LHCN-M2 (cell line): Measurements from ENCODE around the gene LRRC73. TPM values are rescaled to one million over a fixed set of nuclear protein-coding genes. Genes with fewer than 3 reads are reported as not detected.
"Not testable (repeated sequence)": the region's sequence is repeated elsewhere in the genome, so short reads cannot be mapped to it uniquely, and the experiment has no call there.

Source experiments
- DNase-seq: peaks from one replicate; pipeline ENCODE4 v3.0.0-alpha.2; 2012; ENCODE audit warnings: low read depth
- total RNA-seq: library from RNA; depleted of rRNA; stranded (reverse); fragments of >200 nt; gene quantifications from 2 replicates; pipeline ENCODE4 v1.2.3, GENCODE V29; 2014

The LRRC73 gene
- total RNA-seq, 1 experiment from 2014 or later: 1.2 TPM

GRCh38 chr6:43511824-43512415, 1.8 kb upstream of the LRRC73 start:
- no peak for DNase-seq

- DNase-seq: no peak
Measured at GRCh38 chr6:43510827-43511163, 649 bp upstream of the LRRC73 start.

- no peak for DNase-seq
Measured at GRCh38 chr6:43509142-43509983, 783 bp downstream of the LRRC73 start.

GRCh38 chr6:43508481-43509141, 1.5 kb downstream of the LRRC73 start:
- no peak for DNase-seq

- DNase-seq: peak; percentile 78
Measured at GRCh38 chr6:43506667-43507471, 3.3 kb downstream of the LRRC73 start.

- no peak for DNase-seq
Measured at GRCh38 chr6:43506171-43506570, 4.0 kb downstream of the LRRC73 start.

- DNase-seq: no peak
Measured at GRCh38 chr6:43505718-43506117, 4.4 kb downstream of the LRRC73 start.

GRCh38 chr6:43504756-43505593, 5.2 kb downstream of the LRRC73 start:
- no peak for DNase-seq

GRCh38 chr6:43503443-43503842, 6.7 kb downstream of the LRRC73 start:
- no peak for DNase-seq

GRCh38 chr6:43502666-43503065, 7.5 kb downstream of the LRRC73 start:
- DNase-seq: no peak

GRCh38 chr6:43500921-43501320, 9.2 kb downstream of the LRRC73 start:
- no peak for DNase-seq

GRCh38 chr6:43499028-43499815, 10.9 kb downstream of the LRRC73 start:
- no peak for DNase-seq

- DNase-seq: not testable (repeated sequence)
Measured at GRCh38 chr6:43498291-43498690, 11.9 kb downstream of the LRRC73 start.

- DNase-seq: no peak
Measured at GRCh38 chr6:43497689-43498088, 12.5 kb downstream of the LRRC73 start.

GRCh38 chr6:43497129-43497396, 13.1 kb downstream of the LRRC73 start:
- no peak for DNase-seq

- DNase-seq: peak; percentile 68
Measured at GRCh38 chr6:43496370-43497128, 13.6 kb downstream of the LRRC73 start.

GRCh38 chr6:43495409-43495941, 14.7 kb downstream of the LRRC73 start:
- DNase-seq: peak; percentile 58

- no peak for DNase-seq
Measured at GRCh38 chr6:43494766-43495165, 15.4 kb downstream of the LRRC73 start.

- no peak for DNase-seq
Measured at GRCh38 chr6:43494321-43494720, 15.8 kb downstream of the LRRC73 start.
